Anterior cingulate cortex (tissue), 58 donors: Measurements from ENCODE around the gene CFAP299.
"Not testable (repeated sequence)": the region's sequence is repeated elsewhere in the genome, so short reads cannot be mapped to it uniquely, and the experiment has no call there.

Source experiments
- DNase-seq, 58 donors: peaks; one replicate each; lab custom pipeline; 2025; lab: John Stamatoyannopoulos, UW

Gene CFAP299

GRCh38 chr4:80798082-80798481 is 462.6 kb downstream of the CFAP299 start:
- no peak for DNase-seq

DNA sequence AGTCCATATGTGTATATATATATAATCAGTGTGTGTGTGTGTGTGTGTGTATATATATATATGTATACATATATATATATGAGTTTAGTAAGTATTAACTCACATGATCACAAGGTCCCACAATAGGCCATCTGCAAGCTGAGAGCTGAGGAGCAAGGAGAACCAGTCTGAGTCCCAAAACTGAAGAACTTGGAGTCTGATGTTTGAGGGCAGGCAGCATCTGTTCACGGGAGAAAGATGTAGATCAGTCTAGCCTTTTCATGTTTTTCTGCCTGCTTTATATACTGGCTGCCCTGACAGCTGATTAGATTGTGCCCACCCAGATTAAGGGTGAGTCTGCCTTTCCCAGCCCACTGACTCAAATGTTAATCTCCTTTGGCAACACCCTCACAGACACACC is 465.2 kb downstream of the CFAP299 start:
- DNase-seq = not testable (repeated sequence)

DNA sequence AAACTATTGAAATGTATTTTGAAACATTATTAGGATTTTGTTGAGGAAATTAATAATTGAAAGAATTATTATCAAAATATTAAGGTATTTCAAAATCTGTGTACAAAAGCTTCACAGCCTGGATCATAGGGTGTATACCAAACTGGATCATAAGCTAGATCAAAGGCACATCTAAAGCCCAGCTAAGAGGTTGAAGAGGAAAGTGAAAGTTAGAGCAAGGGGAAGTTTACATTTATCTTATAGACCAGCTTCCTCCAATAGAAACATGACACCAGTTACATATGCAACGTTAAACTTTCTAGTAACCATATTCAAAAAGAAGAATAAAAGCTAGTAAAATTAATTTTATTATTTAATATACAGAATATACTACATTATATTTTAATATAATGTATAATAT is 467.8 kb downstream of the CFAP299 start:
- DNase-seq = no peak

DNA sequence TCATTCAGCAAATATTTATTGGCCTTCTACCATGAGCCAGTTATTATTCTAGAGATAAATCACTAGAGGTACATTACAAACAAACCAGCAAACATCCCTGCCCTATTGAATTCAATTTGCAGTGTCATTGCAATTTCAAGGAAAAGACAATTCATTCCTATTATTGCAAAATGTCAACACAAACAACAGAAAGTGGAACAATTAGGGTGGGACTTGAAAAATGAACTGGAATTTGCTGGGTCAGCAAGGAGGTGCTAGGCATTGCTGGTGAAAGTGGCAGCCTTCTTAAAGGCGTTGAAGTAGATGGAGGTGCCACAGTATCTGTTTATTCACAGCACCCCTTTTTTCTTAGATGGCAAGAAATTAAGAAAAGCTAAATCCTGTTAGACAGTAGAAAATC is 470.9 kb downstream of the CFAP299 start:
- DNase-seq = no peak

DNA sequence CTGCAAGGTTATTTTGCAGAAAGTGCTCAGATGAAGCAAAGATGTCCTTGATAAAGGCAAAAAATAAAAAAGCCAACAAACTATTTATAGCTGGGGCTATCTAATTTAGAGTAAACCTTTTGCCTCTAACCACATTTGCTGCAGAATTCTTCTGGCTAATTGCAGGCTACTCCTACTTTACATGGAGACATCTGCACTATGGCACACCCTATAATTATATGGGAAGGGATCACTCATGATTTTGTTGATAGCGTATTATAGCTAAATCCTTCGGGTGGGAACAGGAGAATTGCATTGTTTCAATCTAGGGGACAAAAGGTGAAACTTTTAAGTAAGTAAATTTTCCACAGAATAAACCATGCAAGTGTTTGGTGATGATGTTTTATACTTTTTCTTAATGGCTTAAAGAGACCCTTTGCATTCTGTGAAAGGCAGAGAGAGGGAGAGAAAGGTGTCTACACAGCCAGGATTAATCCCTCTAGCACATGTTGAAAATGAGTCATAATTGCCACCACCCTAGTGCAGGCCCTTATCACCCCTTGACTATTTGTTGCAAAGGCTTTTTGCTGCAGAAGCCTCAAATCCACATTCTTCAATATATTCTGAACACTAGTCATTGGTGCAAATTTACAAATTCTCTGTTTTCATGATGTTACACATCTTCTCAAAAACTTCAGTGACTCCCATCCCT is 473.7 kb downstream of the CFAP299 start:
- DNase-seq = no peak

- no peak for DNase-seq
Observed at GRCh38 chr4:80811406-80811805, 475.9 kb downstream of the CFAP299 start.

DNA sequence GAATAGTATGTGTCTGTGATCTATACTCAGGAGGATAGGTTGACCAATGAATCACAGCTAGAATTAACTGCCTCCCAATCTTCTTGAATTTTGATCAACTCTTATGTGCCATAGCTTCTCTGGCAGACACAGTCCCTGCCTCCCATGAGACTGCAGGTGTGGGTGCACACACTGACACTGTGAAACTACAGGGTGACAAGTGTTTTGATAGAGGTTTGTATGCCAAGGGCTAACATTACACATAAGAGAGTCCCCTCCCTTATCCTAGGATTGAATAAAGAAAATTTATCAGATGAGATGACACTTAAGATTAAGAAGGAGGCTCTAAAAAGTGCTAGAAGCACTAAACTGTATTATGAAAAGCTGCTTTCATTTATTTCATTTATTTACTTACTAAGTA is 476.6 kb downstream of the CFAP299 start:
- DNase-seq = no peak

DNA sequence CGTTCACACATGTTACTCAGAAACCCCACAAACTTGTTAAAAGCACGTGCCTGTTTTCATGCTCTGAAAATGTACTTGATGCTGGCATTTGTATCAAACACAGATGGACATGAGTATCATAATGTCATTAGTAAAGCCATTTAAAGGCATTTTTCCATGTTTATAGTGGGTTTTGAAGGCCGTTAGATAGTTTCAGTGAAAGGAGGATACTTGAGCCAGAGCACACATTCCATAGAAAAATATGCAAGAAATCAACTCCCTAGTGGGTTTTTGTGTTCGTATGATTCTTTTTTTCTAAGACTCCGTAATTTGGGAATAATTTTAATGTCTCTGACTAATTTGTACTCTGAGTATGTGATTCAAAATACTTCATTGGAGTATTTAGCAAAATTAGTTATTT is 478.7 kb downstream of the CFAP299 start:
- no peak for DNase-seq

DNA sequence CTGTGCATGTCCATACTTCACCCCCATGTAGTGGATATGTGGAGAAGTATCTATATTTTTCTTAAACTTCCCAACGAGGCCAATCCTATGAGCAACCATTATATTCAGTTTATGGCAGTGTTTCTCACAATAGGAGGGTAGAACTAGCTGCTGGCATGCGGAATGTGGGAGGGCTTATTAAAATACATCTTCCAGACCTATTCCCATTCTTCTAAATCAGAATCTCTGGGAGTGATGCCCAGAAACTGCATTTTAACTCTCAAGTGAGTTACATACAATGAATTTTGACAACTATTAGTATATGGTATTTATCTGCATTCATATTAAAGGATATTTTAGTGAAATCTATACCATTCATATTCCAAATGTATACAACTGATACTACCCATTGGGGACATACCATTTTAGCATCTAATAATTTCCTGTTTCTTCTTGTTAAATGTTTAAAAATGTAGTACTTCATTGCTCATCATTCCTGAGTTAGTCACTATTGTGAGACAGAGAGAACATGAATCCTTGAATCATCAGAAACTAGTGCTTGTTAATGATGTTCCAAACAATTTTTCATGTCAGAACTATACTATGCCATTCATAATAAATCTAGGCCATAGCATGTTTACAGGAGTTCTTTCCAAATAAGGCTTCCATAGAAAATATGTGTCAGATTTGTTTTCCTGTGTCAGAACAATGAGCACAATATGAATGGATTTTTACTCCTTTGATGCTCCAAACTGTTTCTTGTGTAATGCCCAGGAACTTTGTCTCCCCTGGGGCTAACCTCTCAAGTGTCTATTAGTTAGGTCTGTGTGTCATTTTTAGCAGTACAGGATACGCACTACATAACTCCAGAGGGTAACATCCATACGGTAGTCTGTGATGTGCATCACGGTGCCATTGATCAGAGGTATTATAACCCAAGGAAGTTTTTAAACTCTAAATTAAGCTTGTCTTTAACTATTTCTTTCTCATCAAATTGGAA is 496.1 kb downstream of the CFAP299 start:
- no peak for DNase-seq

- no peak for DNase-seq
Observed at GRCh38 chr4:80839281-80839680, 503.8 kb downstream of the CFAP299 start.

DNA sequence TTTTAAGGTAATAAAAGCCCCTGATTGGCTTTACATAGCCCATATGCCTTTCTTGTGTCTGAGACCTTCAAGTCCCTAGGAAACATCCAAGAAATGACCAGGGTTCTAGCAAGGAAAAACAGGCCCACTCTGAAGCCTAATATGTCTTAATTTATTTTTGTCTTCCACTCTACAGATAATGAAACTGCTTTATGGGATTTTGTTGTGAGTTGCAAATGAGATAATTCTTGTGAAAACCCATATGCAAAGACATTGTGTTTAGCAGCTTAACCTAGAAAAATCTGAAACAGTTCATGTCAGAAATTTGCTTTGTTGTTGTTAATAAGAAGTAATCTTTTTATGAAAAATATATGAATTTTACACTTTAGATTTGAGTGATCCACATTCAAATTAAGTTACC is 504.3 kb downstream of the CFAP299 start:
- DNase-seq = no peak

GRCh38 chr4:80840396-80840795 is 504.9 kb downstream of the CFAP299 start:
- DNase-seq = no peak

DNA sequence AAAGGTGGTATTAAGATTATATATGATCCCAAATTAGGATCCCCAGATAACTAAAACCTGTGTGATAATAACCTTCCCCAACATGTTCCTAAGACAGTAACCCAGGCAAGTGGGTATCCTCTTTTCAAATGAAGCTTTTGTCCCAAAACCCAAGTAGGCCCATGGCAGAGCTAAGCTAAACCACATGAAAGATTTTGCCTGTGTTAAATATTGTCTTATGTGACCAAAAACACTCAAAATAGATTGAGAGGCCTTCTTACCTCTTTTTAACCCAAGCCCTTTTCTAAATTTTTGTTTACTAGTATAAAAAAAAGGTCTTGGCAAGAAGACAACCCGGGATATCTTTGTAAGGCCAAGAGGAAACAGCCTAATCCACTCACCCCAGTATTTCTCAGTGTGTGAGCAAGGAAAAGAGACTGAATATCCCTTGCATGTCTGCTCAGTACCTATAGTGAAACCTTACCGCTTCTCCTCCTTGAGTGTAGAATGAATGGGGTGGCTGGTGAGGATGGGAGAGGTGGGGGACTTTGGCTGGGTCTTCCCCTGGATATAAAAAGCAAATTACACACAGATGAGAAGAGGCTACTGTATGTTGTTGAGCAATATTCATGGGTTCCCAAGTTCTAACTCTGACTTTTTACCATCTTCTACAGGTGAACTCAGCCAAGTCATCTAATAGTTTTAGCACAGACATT is 506.2 kb downstream of the CFAP299 start:
- DNase-seq = no peak

DNA sequence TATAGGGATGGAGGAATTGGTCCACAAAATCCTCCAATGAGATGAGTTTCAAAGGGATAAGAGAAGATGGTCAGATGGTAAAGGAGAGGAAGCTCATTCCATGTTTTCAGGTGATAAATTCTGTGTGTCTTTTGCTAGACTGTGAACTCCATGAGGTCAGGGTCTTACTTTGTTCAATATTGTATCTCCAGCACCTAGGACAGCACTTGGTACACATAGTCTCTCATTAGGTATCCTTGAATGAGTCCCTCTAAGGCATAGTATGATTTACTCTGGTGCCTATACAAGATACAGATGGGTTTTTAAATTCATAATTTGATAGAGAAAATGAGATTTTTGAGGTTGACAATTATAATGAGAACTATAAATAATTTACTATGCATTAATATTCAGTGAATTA is 510.7 kb downstream of the CFAP299 start:
- DNase-seq = no peak

DNA sequence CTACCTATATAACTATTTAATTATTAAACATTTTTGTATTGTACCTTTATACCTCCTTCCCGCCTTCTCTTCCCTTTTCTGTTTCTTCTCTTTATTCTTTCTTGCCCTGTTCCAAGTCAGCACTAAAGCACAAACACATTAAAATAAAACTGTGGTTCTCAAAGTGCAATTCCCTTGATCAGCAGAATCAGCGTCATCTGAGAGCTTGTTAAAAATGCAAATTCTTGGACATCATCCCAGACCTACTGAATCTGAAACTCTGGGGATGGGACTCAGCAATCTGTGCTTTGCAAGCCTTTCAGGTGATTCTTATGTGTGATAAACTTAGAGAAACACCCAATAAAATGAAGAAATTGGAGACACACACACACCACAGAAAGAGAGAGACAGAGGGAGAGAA is 516.5 kb downstream of the CFAP299 start:
- DNase-seq = no peak

GRCh38 chr4:80873571-80873970 is 538.0 kb downstream of the CFAP299 start:
- DNase-seq = no peak

- no peak for DNase-seq
Observed at GRCh38 chr4:80874979-80875378, 539.4 kb downstream of the CFAP299 start.

GRCh38 chr4:80875642-80876041 is 540.1 kb downstream of the CFAP299 start:
- no peak for DNase-seq

DNA sequence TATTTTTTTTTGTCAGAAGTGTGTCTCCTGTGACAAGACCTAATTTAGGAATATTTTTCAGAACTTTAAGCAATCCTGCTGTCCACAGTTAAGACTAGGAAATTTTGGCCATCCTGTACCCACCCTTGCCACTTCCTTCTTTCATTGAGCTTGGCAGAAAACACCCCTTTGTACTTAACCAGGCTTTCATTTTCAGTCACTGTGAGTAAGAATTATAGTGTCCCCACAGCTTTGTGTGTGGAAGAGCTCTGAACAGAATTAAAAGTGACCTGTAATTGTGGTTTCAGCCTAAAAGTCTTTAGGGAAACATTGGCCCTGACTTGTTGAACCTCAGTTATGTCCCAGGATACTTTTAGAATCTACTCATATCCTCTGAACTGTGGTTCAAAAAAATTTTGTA is 541.3 kb downstream of the CFAP299 start:
- no peak for DNase-seq

DNA sequence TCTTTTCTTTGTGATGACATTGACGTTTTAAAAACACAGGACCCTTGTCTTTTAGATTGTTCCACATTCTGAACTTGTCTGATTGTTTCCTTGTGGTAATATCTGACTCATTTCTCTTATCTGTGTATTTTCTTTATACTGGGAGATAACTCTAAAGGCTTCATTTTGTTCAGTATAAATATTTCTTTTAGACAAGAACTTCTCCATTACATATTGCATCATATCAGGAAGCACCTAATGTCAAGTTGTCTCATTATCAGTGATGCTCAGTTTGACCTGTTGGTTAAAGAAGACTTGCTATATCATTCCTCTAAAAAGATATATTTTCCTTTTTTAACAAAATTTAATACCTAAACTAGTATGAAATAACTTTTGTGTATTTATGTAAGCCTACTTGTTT is 542.7 kb downstream of the CFAP299 start:
- DNase-seq = no peak
